GM12878 (cell line): Measurements from ENCODE around the gene PKD1L1. TPM values are rescaled to one million over a fixed set of nuclear protein-coding genes. Genes with fewer than 3 reads are reported as not detected.

ENCODE experiments used
- ATAC-seq: fragments of 200-7000 bp; cut with Tn5 transposase; 3 replicates; pipeline ENCODE4 v1.9.1; 2020; ENCODE audit warnings: mild to moderate bottlenecking, moderate library complexity
- BruUV-seq: library from RNA; stranded (reverse); fragments of 400-500 nt; replicated peaks from 2 replicates; lab custom pipeline; 2021; lab: Mats Ljungman, UMichigan
- CTCF ChIA-PET: fragments of 300-600 bp; sonication (Branson Sonifier 250); formaldehyde crosslinking; extraction: SDS; loops from one replicate; lab custom pipeline; 2021; ENCODE audit warnings: inconsistent platforms; lab: Yijun Ruan, JAX
- POLR2A ChIA-PET: fragments of 350-600 bp; formaldehyde crosslinking; extraction: SDS; loops from one replicate; lab custom pipeline; 2021; ENCODE audit warnings: inconsistent platforms; lab: Charles Lee
- RAD21 ChIA-PET: fragments of 300-600 bp; sonication (Branson Sonifier 250); formaldehyde crosslinking; loops from one replicate; lab custom pipeline; 2023; ENCODE audit warnings: antibody characterized with exemption; ENCODE audit not compliant: unreplicated experiment; lab: Charles Lee
- SMC1A ChIA-PET: fragments of 300-600 bp; sonication (Branson Sonifier 250); formaldehyde crosslinking; loops from one replicate; lab custom pipeline; 2023; ENCODE audit not compliant: unreplicated experiment, uncharacterized antibody; lab: Charles Lee
- DNase-seq: peaks from one replicate; pipeline ENCODE4 v3.0.0-alpha.2; 2011; ENCODE audit warnings: low read depth, low spot score
- FAIRE-seq: peaks from 3 replicates; lab custom pipeline; 2011; peaks lifted over from hg19 to GRCh38; lab: Jason Lieb, UNC
- H2AFZ ChIP-seq: 2 replicates; pipeline ENCODE4 v1.6.0; 2011; ENCODE audit warnings: low read depth, low read length, control low read depth; ENCODE audit not compliant: control insufficient read depth
- H3K27ac ChIP-seq: 2 replicates; pipeline ENCODE4 v1.5.1; 2011; ENCODE audit warnings: control low read depth; ENCODE audit not compliant: control insufficient read depth, insufficient read depth
- H3K27me3 ChIP-seq, 2 experiments: replicated peaks in 1 of 2; 2 replicates each; pipeline versions ENCODE4 v1.6.0 to v1.6.1; 2011; ENCODE audit warnings: low read length in 1 of 2; ENCODE audit not compliant: control insufficient read depth in 2 of 2, insufficient read depth in 2 of 2
- H3K36me3 ChIP-seq, 2 experiments: 2 replicates each; pipeline ENCODE4 v1.5.1; 2011; ENCODE audit warnings: low read length in 1 of 2; ENCODE audit not compliant: control insufficient read depth in 2 of 2, insufficient read depth in 2 of 2
- H3K4me1 ChIP-seq: 2 replicates; pipeline ENCODE4 v1.6.1; 2011; ENCODE audit warnings: mild to moderate bottlenecking, low read length, moderate library complexity, mixed read lengths; ENCODE audit not compliant: control insufficient read depth, insufficient read depth
- H3K4me2 ChIP-seq: 2 replicates; pipeline ENCODE4 v1.6.0; 2011; ENCODE audit warnings: control low read depth; ENCODE audit not compliant: control insufficient read depth, insufficient read depth
- H3K4me3 ChIP-seq: fragments of 200-600 bp; sonication (generic); 2 replicates; pipeline ENCODE4 v1.5.1; 2016
- H3K79me2 ChIP-seq: 2 replicates; pipeline ENCODE4 v1.6.0; 2011; ENCODE audit warnings: low read length; ENCODE audit not compliant: control insufficient read depth, insufficient read depth
- H3K9ac ChIP-seq: 2 replicates; pipeline ENCODE4 v1.8.0; 2011; ENCODE audit warnings: low read length, control low read depth, mixed read lengths; ENCODE audit not compliant: control insufficient read depth, insufficient read depth
- H3K9me3 ChIP-seq: replicated peaks from 3 replicates; pipeline ENCODE4 v1.5.1; 2011; ENCODE audit warnings: mild to moderate bottlenecking, low read length; ENCODE audit not compliant: control insufficient read depth, insufficient read depth
- H4K20me1 ChIP-seq: 2 replicates; pipeline ENCODE4 v1.6.0; 2011; ENCODE audit not compliant: control insufficient read depth, insufficient read depth
- BRCA1 ChIP-seq: IDR thresholded peaks from 2 replicates; pipeline ENCODE4 v1.6.1; 2011; ENCODE audit warnings: low read depth, low read length, improper control_type of control experiment
- CHD1 ChIP-seq: IDR thresholded peaks from 2 replicates; pipeline ENCODE4 v1.6.1; 2012; ENCODE audit warnings: low read depth, low read length, improper control_type of control experiment
- CHD2 ChIP-seq: IDR thresholded peaks from 2 replicates; pipeline ENCODE4 v1.6.1; 2011; ENCODE audit warnings: low read depth, low read length, improper control_type of control experiment, borderline replicate concordance
- ETV6 ChIP-seq, 2 experiments: fragments of 450-650 bp in 1 of 2; IDR thresholded peaks in 1 of 2; conservative IDR thresholded peaks in 1 of 2; 2 replicates each; pipeline ENCODE4 v1.6.1; 2014; ENCODE audit warnings: antibody characterized with exemption in 1 of 2, borderline replicate concordance in 1 of 2, low read depth in 1 of 2, mild to moderate bottlenecking in 1 of 2, moderate library complexity in 1 of 2
- GATAD2B ChIP-seq: fragments of 450-650 bp; conservative IDR thresholded peaks from 2 replicates; pipeline ENCODE4 v1.6.1; 2017; ENCODE audit warnings: low read depth, mild to moderate bottlenecking, moderate library complexity
- IKZF2 ChIP-seq, 2 experiments: fragments of 450-650 bp; IDR thresholded peaks; 2 replicates each; pipeline ENCODE4 v1.6.1; 2017; ENCODE audit warnings: mild to moderate bottlenecking in 2 of 2, moderate library complexity in 2 of 2
- IRF5 ChIP-seq: fragments of 450-650 bp; IDR thresholded peaks from 2 replicates; pipeline ENCODE4 v1.6.1; 2017; ENCODE audit warnings: borderline replicate concordance
- LARP7 ChIP-seq: fragments of 450-650 bp; IDR thresholded peaks from 2 replicates; pipeline ENCODE4 v1.6.1; 2017; ENCODE audit warnings: mild to moderate bottlenecking
- MLLT1 ChIP-seq: fragments of 450-650 bp; IDR thresholded peaks from 2 replicates; pipeline ENCODE4 v1.6.1; 2016; ENCODE audit warnings: mild to moderate bottlenecking
- PBX3 ChIP-seq: IDR thresholded peaks from 2 replicates; pipeline ENCODE4 v1.6.1; 2011; ENCODE audit warnings: mild to moderate bottlenecking, low read depth, low read length, moderate library complexity; ENCODE audit not compliant: insufficient replicate concordance
- POLR2A ChIP-seq: IDR thresholded peaks from 2 replicates; pipeline ENCODE4 v1.6.1; 2011; ENCODE audit warnings: low read depth, mild to moderate bottlenecking, low read length
- PRDM15 ChIP-seq: fragments of 450-650 bp; formaldehyde crosslinking; IDR thresholded peaks from 2 replicates; pipeline ENCODE4 v1.4.0; 2020; ENCODE audit warnings: mild to moderate bottlenecking, moderate library complexity
- RBBP5 ChIP-seq: fragments of 200-600 bp; sonication (generic); conservative IDR thresholded peaks from 2 replicates; pipeline ENCODE4 v1.6.1; 2016
- SMAD5 ChIP-seq: IDR thresholded peaks from 2 replicates; pipeline ENCODE4 v1.6.1; 2016; ENCODE audit warnings: antibody characterized with exemption, low read depth
- SREBF1 ChIP-seq: IDR thresholded peaks from 2 replicates; pipeline ENCODE4 v1.6.1; 2012; ENCODE audit warnings: mild to moderate bottlenecking, low read length
- WRNIP1 ChIP-seq: IDR thresholded peaks from 2 replicates; pipeline ENCODE4 v1.6.1; 2011; ENCODE audit warnings: low read depth, low read length, improper control_type of control experiment, borderline replicate concordance
- WGBS: methylation state at CpG from one replicate; pipeline ENCODE4 v1.1.6; 2016; ENCODE audit warnings: low lambda C conversion rate; ENCODE audit not compliant: insufficient replicate concordance, insufficient coverage; ENCODE audit errors: missing lambda C conversion rate; 5-methylcytosine and 5-hydroxymethylcytosine counted together
- in situ Hi-C: fragments of 300-500 bp; cut with MboI; formaldehyde crosslinking; loops from 9 replicates; pipeline ENCODE4 v1.14.3; 2018; ENCODE audit warnings: mixed read lengths
- intact Hi-C: fragments of 100-400 bp; cut with micrococcal nuclease; formaldehyde crosslinking; loops from one replicate; pipeline ENCODE4 v1.14.2; 2022; ENCODE audit not compliant: unreplicated experiment
- polyA plus RNA-seq, 11 experiments: library from polyadenylated mRNA; depleted of rRNA in 4 of 11; unstranded in 6 of 11; stranded (reverse) in 5 of 11; fragments of >200 nt; fragmentation: Nextera tagmentation in 4 of 11; fragmentation: Illumina TruSeq in 1 of 11; extraction: Ambion mirVana in 4 of 11; extraction: Trizol in 1 of 11; gene quantifications; 1 replicate in 1 of 11; 2 replicates in 10 of 11; pipeline versions ENCODE4 v1.2.1 to v1.2.3, GENCODE V29; 2011 to 2016; ENCODE audit warnings: inconsistent platforms in 2 of 11, missing spikeins in 2 of 11, low read depth in 1 of 11
- total RNA-seq, 4 experiments: library from RNA; depleted of rRNA in 3 of 4; stranded (reverse); fragments of >200 nt in 3 of 4; fragmentation: Illumina TruSeq in 1 of 4; extraction: Trizol in 1 of 4; gene quantifications; 2 replicates each; pipeline versions ENCODE4 v1.2.1 to v1.2.3, GENCODE V29; 2013 to 2021

PKD1L1 gene
- total and polyA plus RNA-seq, 10 of the 15 experiments (the other 5 are each of a cell fraction or from before 2014, with no cell fraction given), result under 0.01 to 0.05 (median 0.02) TPM; not detected in 3

- CTCF ChIA-PET, result interaction anchor here (0.9 to 2.3 kb wide), 6 partner anchors 11 to 216 kb away, joined by 3 to 11 read pairs (median 4); no protein-coding TSS in a partner anchor
- Histone ChIP-seq H3K9me3 (no peaks in the 10 kb centered on the region), H3K4me2 (no peak overlapping the region), H3K4me1 (peaks cover 28% of the 10 kb centered on the region), H3K27ac (no peak overlapping the region), H3K27me3 (no peaks in the 10 kb centered on the region; a peak in 2 of 4 replicates), H2AFZ (no peak overlapping the region), H3K9ac (no peak overlapping the region), H3K36me3 (no peaks in the 10 kb centered on the region), H3K4me3 (no peak overlapping the region), H4K20me1 (no peaks in the 10 kb centered on the region), H3K79me2 (no peaks in the 10 kb centered on the region)
- RAD21 ChIA-PET, result no interaction called here
- WGBS, result 84% methylated on average over 14 of the region's 14 CpGs
- SMC1A ChIA-PET, result interaction anchor here (1.4 kb wide), 1 partner anchor 89 kb away, joined by 3 read pairs; no protein-coding TSS in a partner anchor
- no TSS peak for BruUV-seq
- DNase-seq (no peak), ATAC-seq (no peak), FAIRE-seq (no peak)
- POLR2A ChIA-PET, result no interaction called here
- intact Hi-C loops, result no loop called here
- in situ Hi-C loops, result loop anchor here (5.0 to 25.0 kb wide), 2 partner anchors 172 to 1822 kb away; partner anchors contain the start of gene VWC2
- TF ChIP-seq GATAD2B (no peak), POLR2A (no peak), MLLT1 (no peak), CHD1 (no peak), WRNIP1 (no peak), SMAD5 (no peak), IRF5 (no peak), SREBF1 (no peak), PBX3 (no peak), RBBP5 (no peak), CHD2 (no peak), PRDM15 (CRISPR knock-in tag) (no peak), IKZF2 (IDR thresholded peaks at IDR 0.05) (no peak), ETV6 (conservative IDR thresholded peaks at IDR 0.05 in 1 of 2, IDR thresholded peaks at IDR 0.05 in 1 of 2; ENCODE audit: borderline replicate concordance in 1 of 2, low read depth in 1 of 2) (no peak), BRCA1 (no peak), LARP7 (no peak)
These were observed 7.9 kb downstream of the PKD1L1 start for GRCh38 chr7:47940088-47941013.
